MCF 10A (cell line): ENCODE data around the gene PPP1R3G. TPM values are rescaled to one million over a fixed set of nuclear protein-coding genes. Genes with fewer than 3 reads are reported as not detected.

Source experiments
- BruUV-seq: library from RNA; stranded (reverse); fragments of 400-500 nt; replicated peaks from 2 replicates; lab custom pipeline; 2021; lab: Mats Ljungman, UMichigan
- CTCF ChIA-PET: fragments of 300-600 bp; sonication (Branson Sonifier 250); formaldehyde crosslinking; extraction: SDS; loops from one replicate; lab custom pipeline; 2021; ENCODE audit warnings: antibody characterized with exemption, inconsistent platforms; lab: Yijun Ruan, JAX
- POLR2A ChIA-PET: fragments of 300-600, 350-650 bp; sonication (Branson Sonifier 250); formaldehyde crosslinking; extraction: SDS; loops from one replicate; lab custom pipeline; 2020; ENCODE audit warnings: antibody characterized with exemption, inconsistent platforms; lab: Yijun Ruan, JAX
- DNase-seq: peaks from one replicate; pipeline ENCODE4 v3.0.0-alpha.2; 2018; ENCODE audit not compliant: unreplicated experiment
- H3K27ac Mint-ChIP-seq: one replicate; pipeline ENCODE4 v1.8.0; 2022; ENCODE audit warnings: mild to moderate bottlenecking, low read depth, mixed read lengths; ENCODE audit not compliant: unreplicated experiment
- H3K27me3 Mint-ChIP-seq: one replicate; pipeline ENCODE4 v1.8.0; 2022; ENCODE audit warnings: mixed read lengths; ENCODE audit not compliant: insufficient read depth, unreplicated experiment
- H3K36me3 Mint-ChIP-seq: one replicate; pipeline ENCODE4 v1.8.0; 2022; ENCODE audit warnings: mild to moderate bottlenecking, moderate library complexity, mixed read lengths; ENCODE audit not compliant: insufficient read depth, unreplicated experiment
- H3K4me1 Mint-ChIP-seq: one replicate; pipeline ENCODE4 v1.8.0; 2022; ENCODE audit warnings: mixed read lengths; ENCODE audit not compliant: insufficient read depth, unreplicated experiment
- H3K4me3 Mint-ChIP-seq: one replicate; pipeline ENCODE4 v1.8.0; 2022; ENCODE audit warnings: mild to moderate bottlenecking, moderate library complexity, mixed read lengths; ENCODE audit not compliant: unreplicated experiment
- H3K9me3 Mint-ChIP-seq: one replicate; pipeline ENCODE4 v1.8.0; 2022; ENCODE audit warnings: mixed read lengths; ENCODE audit not compliant: unreplicated experiment
- intact Hi-C: fragments of 100-400 bp; cut with micrococcal nuclease; formaldehyde crosslinking; loops from 2 replicates; pipeline ENCODE4 v1.14.1; 2022
- total RNA-seq: library from RNA; stranded (reverse); gene quantifications from 2 replicates; pipeline ENCODE4 v1.2.3, GENCODE V29; 2022
- TF ChIP-seq, protein P1 (sequence below): fragments of 200-600 bp; IDR thresholded peaks from one replicate; pipeline ENCODE4 v1.8.0; 2022; ENCODE audit warnings: antibody characterized with exemption, mild to moderate bottlenecking; ENCODE audit not compliant: unreplicated experiment

Gene PPP1R3G
- total RNA-seq, 1 experiment from 2014 or later = 0.07 TPM

DNA sequence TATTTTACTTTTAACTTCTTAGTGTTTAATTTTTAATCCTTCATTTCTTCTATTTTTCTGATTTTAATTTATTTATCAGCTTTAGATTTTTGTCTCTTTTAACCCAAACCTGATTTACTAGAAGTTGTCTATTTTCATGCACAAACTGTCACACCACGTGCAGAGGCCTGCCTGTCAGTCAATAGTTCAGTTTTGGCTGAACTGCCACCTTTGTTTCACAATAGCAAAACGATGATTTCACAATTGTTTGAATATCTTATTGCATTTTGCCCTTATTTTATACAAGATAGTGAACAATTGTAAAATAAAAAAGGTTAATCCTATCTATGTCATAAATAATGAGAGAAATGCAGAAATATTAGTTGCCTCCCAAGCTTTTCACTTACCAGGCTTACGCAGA, 24.0 kb upstream of the PPP1R3G start:
- no TSS peak for BruUV-seq

DNA sequence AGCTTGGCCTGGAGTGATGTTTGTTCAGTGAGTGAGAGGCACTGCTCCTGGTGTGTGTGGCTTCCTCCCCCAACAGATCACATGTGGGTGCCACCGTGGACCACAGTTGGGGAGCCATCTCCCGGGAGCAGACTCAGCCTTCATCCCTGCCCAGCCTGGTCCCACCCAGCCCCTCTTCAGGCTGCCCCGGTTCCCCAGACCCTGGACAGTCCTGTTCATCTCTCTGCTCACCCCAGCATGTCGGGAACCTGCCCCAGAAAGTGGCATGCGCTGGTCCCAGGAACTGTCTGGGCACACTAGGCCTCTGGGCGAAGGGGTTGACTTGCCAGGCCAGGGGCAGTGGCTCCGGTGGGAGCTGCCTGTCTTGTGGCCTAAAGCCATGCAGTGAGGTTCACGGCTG, 21.5 kb upstream of the PPP1R3G start:
- DNase-seq = no peak
- Mint-ChIP-seq H3K27ac (no peak overlapping the region), H3K36me3 (peaks cover 4% of the 10 kb centered on the region), H3K4me3 (no peak overlapping the region), H3K4me1 (peaks cover 4% of the 10 kb centered on the region), H3K27me3 (no peaks in the 10 kb centered on the region), H3K9me3 (no peaks in the 10 kb centered on the region)
- intact Hi-C loops = no loop called here
- ChIA-PET CTCF (no interaction called here), POLR2A (no interaction called here)
- BruUV-seq = no TSS peak
- TF ChIP-seq, protein P1, sequence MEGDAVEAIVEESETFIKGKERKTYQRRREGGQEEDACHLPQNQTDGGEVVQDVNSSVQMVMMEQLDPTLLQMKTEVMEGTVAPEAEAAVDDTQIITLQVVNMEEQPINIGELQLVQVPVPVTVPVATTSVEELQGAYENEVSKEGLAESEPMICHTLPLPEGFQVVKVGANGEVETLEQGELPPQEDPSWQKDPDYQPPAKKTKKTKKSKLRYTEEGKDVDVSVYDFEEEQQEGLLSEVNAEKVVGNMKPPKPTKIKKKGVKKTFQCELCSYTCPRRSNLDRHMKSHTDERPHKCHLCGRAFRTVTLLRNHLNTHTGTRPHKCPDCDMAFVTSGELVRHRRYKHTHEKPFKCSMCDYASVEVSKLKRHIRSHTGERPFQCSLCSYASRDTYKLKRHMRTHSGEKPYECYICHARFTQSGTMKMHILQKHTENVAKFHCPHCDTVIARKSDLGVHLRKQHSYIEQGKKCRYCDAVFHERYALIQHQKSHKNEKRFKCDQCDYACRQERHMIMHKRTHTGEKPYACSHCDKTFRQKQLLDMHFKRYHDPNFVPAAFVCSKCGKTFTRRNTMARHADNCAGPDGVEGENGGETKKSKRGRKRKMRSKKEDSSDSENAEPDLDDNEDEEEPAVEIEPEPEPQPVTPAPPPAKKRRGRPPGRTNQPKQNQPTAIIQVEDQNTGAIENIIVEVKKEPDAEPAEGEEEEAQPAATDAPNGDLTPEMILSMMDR = no peak

More for the DNA sequence above, 24.0 kb upstream of the PPP1R3G start:
- Mint-ChIP-seq H3K4me1 (peaks cover 4% of the 10 kb centered on the region), H3K9me3 (no peaks in the 10 kb centered on the region), H3K4me3 (no peak overlapping the region), H3K36me3 (peaks cover 4% of the 10 kb centered on the region), H3K27me3 (no peaks in the 10 kb centered on the region), H3K27ac (no peak overlapping the region)
- ChIA-PET POLR2A (interaction anchor here (0.6 to 1.4 kb wide), 3 partner anchors 18 to 25 kb away, joined by 3 to 4 read pairs (median 3); no protein-coding TSS in a partner anchor), CTCF (interaction anchor here (0.6 kb wide), 1 partner anchor 1086 kb away, joined by 3 read pairs; no protein-coding TSS in a partner anchor)
- intact Hi-C loops = no loop called here
- DNase-seq = peak; percentile 55
- TF ChIP-seq, protein P1 = no peak

- no TSS peak for BruUV-seq
- DNase-seq = no peak
- intact Hi-C loops = no loop called here
- Mint-ChIP-seq H3K4me3 (no peak overlapping the region), H3K36me3 (no peaks in the 10 kb centered on the region), H3K27me3 (no peaks in the 10 kb centered on the region), H3K4me1 (peaks cover 4% of the 10 kb centered on the region), H3K27ac (no peak overlapping the region), H3K9me3 (no peaks in the 10 kb centered on the region)
- ChIA-PET CTCF (no interaction called here), POLR2A (no interaction called here)
- TF ChIP-seq, protein P1 = no peak
Measured at GRCh38 chr6:5066456-5067093, 18.6 kb upstream of the PPP1R3G start.

DNA sequence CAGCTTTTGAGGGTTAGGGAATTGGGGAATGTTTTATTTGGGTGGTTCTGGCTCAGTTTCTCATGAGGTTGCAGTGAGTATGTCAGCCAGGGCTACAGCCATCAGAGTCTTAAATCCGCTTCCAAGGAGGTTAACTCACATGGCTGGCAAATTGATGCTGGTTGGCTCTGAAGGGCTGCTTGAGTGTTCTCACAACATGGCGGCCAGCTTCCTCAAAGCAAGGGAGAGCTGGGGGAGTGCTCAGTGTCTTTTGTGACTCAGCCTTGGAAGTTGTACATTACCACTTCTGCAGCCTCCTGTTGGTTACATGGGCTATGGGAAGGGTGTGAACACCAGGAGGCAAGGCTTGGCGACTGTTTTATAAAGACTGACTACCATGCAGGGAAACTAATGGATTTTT, 17.8 kb upstream of the PPP1R3G start:
- ChIA-PET CTCF (no interaction called here), POLR2A (no interaction called here)
- TF ChIP-seq, protein P1 = no peak
- no peak overlapping the region for H3K4me3 Mint-ChIP-seq
- no peaks in the 10 kb centered on the region for H3K27me3 Mint-ChIP-seq
- no TSS peak for BruUV-seq
- intact Hi-C loops = no loop called here
- no peak for DNase-seq
- peaks cover 4% of the 10 kb centered on the region for H3K4me1 Mint-ChIP-seq
- H3K36me3 Mint-ChIP-seq = no peaks in the 10 kb centered on the region
- no peak overlapping the region for H3K27ac Mint-ChIP-seq
- no peaks in the 10 kb centered on the region for H3K9me3 Mint-ChIP-seq
